BLaER1 (cell line): ENCODE results near the gene DSN1.

Experiments used
- H3K27ac ChIP-seq: shearing (Covaris generic); formaldehyde crosslinking; 2 replicates; pipeline ENCODE4 v1.8.1; 2022
- H3K27me3 ChIP-seq: shearing (Covaris generic); formaldehyde crosslinking; 2 replicates; pipeline ENCODE4 v1.8.1; 2022
- H3K36me3 ChIP-seq: shearing (Covaris generic); formaldehyde crosslinking; 2 replicates; pipeline ENCODE4 v1.8.1; 2022
- H3K4me1 ChIP-seq: shearing (Covaris generic); formaldehyde crosslinking; 2 replicates; pipeline ENCODE4 v1.8.1; 2022
- H3K4me2 ChIP-seq: shearing (Covaris generic); formaldehyde crosslinking; 2 replicates; pipeline ENCODE4 v1.8.1; 2022
- H3K4me3 ChIP-seq: shearing (Covaris generic); formaldehyde crosslinking; 2 replicates; pipeline ENCODE4 v1.8.1; 2022
- H3K9ac ChIP-seq: shearing (Covaris generic); formaldehyde crosslinking; 2 replicates; pipeline ENCODE4 v1.8.1; 2022
- H3K9me3 ChIP-seq: shearing (Covaris generic); formaldehyde crosslinking; 2 replicates; pipeline ENCODE4 v1.8.1; 2022
- H4K20me1 ChIP-seq: shearing (Covaris generic); formaldehyde crosslinking; 2 replicates; pipeline ENCODE4 v1.8.1; 2022
- Cebpa-rat ChIP-seq: shearing (Covaris generic); IDR thresholded peaks from 2 replicates; pipeline ENCODE4 v1.8.1; 2022

Gene DSN1

GRCh38 chr20:36768768-36769430 is 4.7 kb downstream of the DSN1 start:
- Histone ChIP-seq H3K36me3 (peaks cover 63% of the 10 kb centered on the region), H4K20me1 (no peaks in the 10 kb centered on the region), H3K4me3 (no peak overlapping the region), H3K9ac (0 out of 2 replicates have a peak overlapping the region, but pooled peaks have one; percentile 4), H3K9me3 (no peaks in the 10 kb centered on the region), H3K4me2 (no peak overlapping the region), H3K27ac (no peak overlapping the region), H3K27me3 (no peaks in the 10 kb centered on the region), H3K4me1 (peaks cover 31% of the 10 kb centered on the region)
- TF ChIP-seq Cebpa-rat = no peak

- Histone ChIP-seq H3K36me3 (peaks cover 81% of the 10 kb centered on the region), H4K20me1 (no peaks in the 10 kb centered on the region), H3K4me2 (no peak overlapping the region), H3K4me3 (no peak overlapping the region), H3K9ac (no peak overlapping the region), H3K4me1 (peaks cover 27% of the 10 kb centered on the region), H3K27ac (no peak overlapping the region), H3K9me3 (no peaks in the 10 kb centered on the region), H3K27me3 (no peaks in the 10 kb centered on the region)
- no peak for TF ChIP-seq Cebpa-rat
Observed at GRCh38 chr20:36761125-36761524, 12.4 kb downstream of the DSN1 start.

GRCh38 chr20:36760647-36761046 is 12.9 kb downstream of the DSN1 start:
- Histone ChIP-seq H3K27ac (no peak overlapping the region), H3K9me3 (no peaks in the 10 kb centered on the region), H4K20me1 (no peaks in the 10 kb centered on the region), H3K9ac (no peak overlapping the region), H3K27me3 (no peaks in the 10 kb centered on the region), H3K4me3 (no peak overlapping the region), H3K4me1 (peaks cover 29% of the 10 kb centered on the region), H3K36me3 (peaks cover 81% of the 10 kb centered on the region), H3K4me2 (no peak overlapping the region)
- TF ChIP-seq Cebpa-rat = no peak

GRCh38 chr20:36758276-36758675 is 15.3 kb downstream of the DSN1 start:
- Histone ChIP-seq H4K20me1 (no peaks in the 10 kb centered on the region), H3K4me2 (peak overlapping the region; percentile 92)

GRCh38 chr20:36756496-36756895 is 17.1 kb downstream of the DSN1 start:
- H3K4me3 ChIP-seq = no peak overlapping the region
- peaks cover 86% of the 10 kb centered on the region for H3K36me3 ChIP-seq
- peaks cover 42% of the 10 kb centered on the region for H3K4me1 ChIP-seq
- TF ChIP-seq Cebpa-rat = no peak
- peak overlapping the region; percentile 92 for H3K4me2 ChIP-seq
- no peak overlapping the region; the same call in 1 of the 2 replicates for H3K9ac ChIP-seq
- peak overlapping the region; percentile 92 for H3K27ac ChIP-seq
- H3K27me3 ChIP-seq = no peaks in the 10 kb centered on the region
- H3K9me3 ChIP-seq = no peaks in the 10 kb centered on the region
- H4K20me1 ChIP-seq = no peaks in the 10 kb centered on the region

More at GRCh38 chr20:36758276-36758675, 15.3 kb downstream of the DSN1 start:
- Histone ChIP-seq H3K27ac (peak overlapping the region; percentile 92), H3K4me1 (peaks cover 42% of the 10 kb centered on the region), H3K9ac (peak overlapping the region; percentile 78), H3K36me3 (peaks cover 86% of the 10 kb centered on the region), H3K9me3 (no peaks in the 10 kb centered on the region), H3K27me3 (no peaks in the 10 kb centered on the region), H3K4me3 (no peak overlapping the region)
- no peak for TF ChIP-seq Cebpa-rat

- H3K27me3 ChIP-seq = no peaks in the 10 kb centered on the region
- peak overlapping the region; percentile 3; the same call in 1 of the 2 replicates for H3K9ac ChIP-seq
- H3K36me3 ChIP-seq = peaks cover 87% of the 10 kb centered on the region
- H3K9me3 ChIP-seq = no peaks in the 10 kb centered on the region
- peak overlapping the region; percentile 31 for H3K4me2 ChIP-seq
- no peak overlapping the region for H3K4me3 ChIP-seq
- H3K4me1 ChIP-seq = peaks cover 42% of the 10 kb centered on the region
- TF ChIP-seq Cebpa-rat = no peak
- no peaks in the 10 kb centered on the region for H4K20me1 ChIP-seq
- H3K27ac ChIP-seq = peak overlapping the region; percentile 36; the same call in 1 of the 2 replicates
Observed at GRCh38 chr20:36754656-36755222, 18.8 kb downstream of the DSN1 start.

GRCh38 chr20:36752582-36752981 is 21.0 kb downstream of the DSN1 start:
- Histone ChIP-seq H3K9ac (no peak overlapping the region), H3K4me1 (peaks cover 29% of the 10 kb centered on the region), H3K27me3 (no peaks in the 10 kb centered on the region), H3K27ac (no peak overlapping the region), H3K4me3 (no peak overlapping the region), H3K9me3 (no peaks in the 10 kb centered on the region), H3K4me2 (no peak overlapping the region), H3K36me3 (peaks cover 80% of the 10 kb centered on the region), H4K20me1 (no peaks in the 10 kb centered on the region)
- no peak for TF ChIP-seq Cebpa-rat

- H3K27ac ChIP-seq = peak within 1 kb of the TSS; percentile 69; the same call in 1 of the 2 replicates
- no peak for TF ChIP-seq Cebpa-rat
- no peaks in the 10 kb centered on the region for H3K27me3 ChIP-seq
Observed at GRCh38 chr20:36745927-36746659, 27.5 kb downstream of the DSN1 start, which contains the start of gene NDRG3. TSS of gene NDRG3 (minus strand) at chr20:36746090. CDS start at chr20:36721735, 24,355 bp downstream.

DNA sequence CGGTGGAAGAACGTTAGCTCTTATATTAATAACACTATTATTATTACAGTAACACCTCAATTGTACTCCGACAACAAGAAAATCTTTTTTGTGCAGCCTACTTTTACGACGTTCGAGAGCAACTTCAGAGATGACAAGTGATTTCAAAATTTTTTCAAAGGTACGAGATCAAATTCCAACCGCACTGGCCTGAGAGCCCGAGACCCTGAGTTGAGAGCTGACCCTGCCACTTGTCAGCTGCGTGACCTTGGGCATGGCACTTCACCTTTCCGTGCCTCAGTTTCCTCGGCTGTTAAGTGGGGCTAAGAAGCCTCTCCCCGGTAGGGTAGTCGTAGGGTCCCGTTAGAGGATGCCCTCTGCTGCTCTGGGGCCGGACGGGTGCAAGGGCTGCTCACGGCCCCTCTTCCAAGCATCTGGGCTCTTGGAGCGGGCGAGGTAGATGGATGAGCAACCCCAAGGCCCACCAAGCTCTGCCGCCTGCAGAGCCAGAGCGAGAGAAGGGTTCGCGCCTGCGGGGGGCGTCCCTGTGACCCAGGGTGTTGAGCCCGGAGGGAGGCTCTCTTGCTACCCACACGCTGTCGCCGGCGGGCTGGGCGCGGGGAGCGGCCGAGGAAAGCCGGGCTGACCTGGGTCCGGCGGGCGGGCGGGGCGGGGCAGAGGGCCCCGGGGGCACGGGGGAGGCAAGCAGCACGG is 28.2 kb downstream of the DSN1 start:
- H3K4me3 ChIP-seq = peak overlapping the region; percentile 77
- peaks cover 8% of the 10 kb centered on the region; the same call in 1 of the 2 replicates for H4K20me1 ChIP-seq
- H3K27ac ChIP-seq = peak overlapping the region; percentile 26; the same call in 1 of the 2 replicates
- peak overlapping the region; percentile 81 for H3K9ac ChIP-seq
- H3K4me1 ChIP-seq = peaks cover 21% of the 10 kb centered on the region
- no peaks in the 10 kb centered on the region for H3K9me3 ChIP-seq
- no peaks in the 10 kb centered on the region for H3K27me3 ChIP-seq
- no peak for TF ChIP-seq Cebpa-rat
- peaks cover 11% of the 10 kb centered on the region for H3K36me3 ChIP-seq
- H3K4me2 ChIP-seq = peak overlapping the region; percentile 99

More at GRCh38 chr20:36745927-36746659, 27.5 kb downstream of the DSN1 start, which contains the start of gene NDRG3:
- H3K36me3 ChIP-seq = peaks cover 18% of the 10 kb centered on the region
- peak within 1 kb of the TSS; percentile 99 for H3K4me2 ChIP-seq
- peak within 1 kb of the TSS; percentile 81 for H3K9ac ChIP-seq
- peaks cover 3% of the 10 kb centered on the region; the same call in 1 of the 2 replicates for H4K20me1 ChIP-seq
- peaks cover 21% of the 10 kb centered on the region for H3K4me1 ChIP-seq
- H3K9me3 ChIP-seq = no peaks in the 10 kb centered on the region
- H3K4me3 ChIP-seq = peak within 1 kb of the TSS; percentile 77
